Measurements from ENCODE around the gene DTWD2. TPM values are rescaled to one million over a fixed set of nuclear protein-coding genes. Genes with fewer than 3 reads are reported as not detected.
"Not testable (repeated sequence)": the region's sequence is repeated elsewhere in the genome, so short reads cannot be mapped to it uniquely, and the experiment has no call there.

DTWD2 gene
- total and polyA plus RNA-seq, 3 donors from 2014 or later: 5.8 to 19.7 (median 15.8) TPM

GRCh38 chr5:118967059-118967508, 21.3 kb downstream of the DTWD2 start:
- Histone ChIP-seq H3K4me1 (no peaks in the 10 kb centered on the region), H3K27ac (no peak overlapping the region), H3K9me3 (no peaks in the 10 kb centered on the region), H3K4me3 (no peak overlapping the region), H3K27me3 (no peaks in the 10 kb centered on the region), H3K36me3 (ENCODE audit: low read depth, missing control alignments) (no peaks in the 10 kb centered on the region)
- intact Hi-C loops (cut with DNase I; ENCODE audit: low total_unique reads): no loop called here
- TF ChIP-seq POLR2A (IDR thresholded peaks at IDR 0.05) (no peak), CTCF (IDR thresholded peaks at IDR 0.05) (no peak)
- no peak for DNase-seq
- 83 to 89% methylated on average over 2 of the region's 2 CpGs for WGBS, 2 donors

GRCh38 chr5:118965890-118966289, 22.5 kb downstream of the DTWD2 start:
- intact Hi-C loops (cut with DNase I; ENCODE audit: low total_unique reads): no loop called here
- DNase-seq: no peak
- WGBS, 2 donors: 68 to 95% methylated on average over 3 of the region's 3 CpGs
- no peak for TF ChIP-seq CTCF (IDR thresholded peaks at IDR 0.05)
- TF ChIP-seq POLR2A (IDR thresholded peaks at IDR 0.05): no peak
- no peak overlapping the region for H3K27ac ChIP-seq
- H3K4me3 ChIP-seq: no peak overlapping the region
- H3K27me3 ChIP-seq: no peaks in the 10 kb centered on the region
- H3K9me3 ChIP-seq: no peaks in the 10 kb centered on the region
- H3K4me1 ChIP-seq: no peaks in the 10 kb centered on the region
- no peaks in the 10 kb centered on the region for H3K36me3 ChIP-seq (ENCODE audit: low read depth, missing control alignments)

- H3K36me3 ChIP-seq (ENCODE audit: low read depth, missing control alignments); H3K4me3 ChIP-seq; DNase-seq; H3K9me3 ChIP-seq; H3K27ac ChIP-seq; H3K4me1 ChIP-seq; intact Hi-C loops (cut with DNase I; ENCODE audit: low total_unique reads); H3K27me3 ChIP-seq: not testable (repeated sequence)
- 84 to 96% methylated on average over 15 to 27 of the region's 34 CpGs for WGBS, 2 donors
Measured at GRCh38 chr5:118964970-118965369, 23.4 kb downstream of the DTWD2 start.

GRCh38 chr5:118964388-118964787, 24.0 kb downstream of the DTWD2 start:
- H3K4me3 ChIP-seq; intact Hi-C loops (cut with DNase I; ENCODE audit: low total_unique reads); H3K9me3 ChIP-seq; H3K27me3 ChIP-seq; DNase-seq; H3K4me1 ChIP-seq; H3K36me3 ChIP-seq (ENCODE audit: low read depth, missing control alignments); H3K27ac ChIP-seq: not testable (repeated sequence)
- 94 to 98% methylated on average over 19 to 21 of the region's 22 CpGs for WGBS, 2 donors

- Histone ChIP-seq H3K36me3 (ENCODE audit: low read depth, missing control alignments) (no peaks in the 10 kb centered on the region), H3K27me3 (no peaks in the 10 kb centered on the region), H3K4me3 (no peak overlapping the region), H3K4me1 (no peaks in the 10 kb centered on the region), H3K9me3 (no peaks in the 10 kb centered on the region), H3K27ac (no peak overlapping the region)
- intact Hi-C loops (cut with DNase I; ENCODE audit: low total_unique reads): no loop called here
- DNase-seq: no peak
- TF ChIP-seq CTCF (IDR thresholded peaks at IDR 0.05) (no peak), POLR2A (IDR thresholded peaks at IDR 0.05) (no peak)
Measured at GRCh38 chr5:118963169-118963568, 25.2 kb downstream of the DTWD2 start.

- TF ChIP-seq POLR2A (IDR thresholded peaks at IDR 0.05) (no peak), CTCF (IDR thresholded peaks at IDR 0.05) (no peak)
- DNase-seq: no peak
- intact Hi-C loops (cut with DNase I; ENCODE audit: low total_unique reads): no loop called here
- H3K4me3 ChIP-seq: no peak overlapping the region
- H3K27ac ChIP-seq: no peak overlapping the region
- 89 to 96% methylated on average over 1 of the region's 1 CpG for WGBS, 2 donors
- H3K36me3 ChIP-seq (ENCODE audit: low read depth, missing control alignments): no peaks in the 10 kb centered on the region
- H3K27me3 ChIP-seq: no peaks in the 10 kb centered on the region
- no peaks in the 10 kb centered on the region for H3K9me3 ChIP-seq
- no peaks in the 10 kb centered on the region for H3K4me1 ChIP-seq
Measured at GRCh38 chr5:118960557-118960956, 27.8 kb downstream of the DTWD2 start.

All from testis (tissue), 3 donors.